Uterus (tissue), 2 donors: ENCODE results near the gene TTLL7.

Source experiments
- POLR2A ChIP-seq, 2 donors: fragments of 450-650 bp; IDR thresholded peaks; one replicate each; pipeline ENCODE4 v1.6.1; 2016; ENCODE audit warnings: antibody characterized with exemption in 2 of 2, mild to moderate bottlenecking in 1 of 2, moderate library complexity in 1 of 2
- TF ChIP-seq, protein P1 (sequence below), 4 experiments: fragments of 200-600 bp in 2 of 4; fragments of 450-650 bp in 2 of 4; sonication (generic) in 2 of 4; IDR thresholded peaks; one replicate each; pipeline ENCODE4 v1.5.1; 2016 to 2019; ENCODE audit warnings: antibody characterized with exemption in 4 of 4, mild to moderate bottlenecking in 2 of 4, moderate library complexity in 1 of 4

DNA sequence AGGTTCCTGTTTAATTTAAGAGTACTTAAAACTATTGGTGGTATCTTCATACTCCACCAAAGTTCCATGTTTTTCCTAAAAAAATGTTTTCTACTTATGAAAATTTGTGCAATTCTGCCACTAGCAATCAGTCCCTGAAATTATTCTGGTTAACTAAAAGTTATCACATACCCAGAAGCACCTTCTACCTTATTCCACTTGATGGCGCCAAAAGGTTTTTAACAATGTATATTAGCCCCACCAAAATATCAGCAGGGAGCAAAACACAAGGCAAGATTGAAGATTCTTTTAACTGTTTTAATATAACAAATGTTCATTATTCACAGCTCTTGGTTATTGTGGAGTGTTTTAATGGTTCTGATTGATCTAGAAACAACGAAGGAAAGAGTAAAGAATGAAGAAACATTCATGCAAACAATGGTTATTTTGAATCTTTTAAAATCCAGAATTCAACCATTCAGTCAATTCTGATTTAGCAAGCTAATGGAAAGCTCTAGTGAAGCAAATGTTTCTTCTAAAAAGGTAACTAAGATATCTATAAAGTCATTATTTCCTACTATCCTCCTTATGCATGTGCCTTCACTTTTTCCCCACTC, 67.2 kb downstream of the TTLL7 start:
- TF ChIP-seq, protein P1, sequence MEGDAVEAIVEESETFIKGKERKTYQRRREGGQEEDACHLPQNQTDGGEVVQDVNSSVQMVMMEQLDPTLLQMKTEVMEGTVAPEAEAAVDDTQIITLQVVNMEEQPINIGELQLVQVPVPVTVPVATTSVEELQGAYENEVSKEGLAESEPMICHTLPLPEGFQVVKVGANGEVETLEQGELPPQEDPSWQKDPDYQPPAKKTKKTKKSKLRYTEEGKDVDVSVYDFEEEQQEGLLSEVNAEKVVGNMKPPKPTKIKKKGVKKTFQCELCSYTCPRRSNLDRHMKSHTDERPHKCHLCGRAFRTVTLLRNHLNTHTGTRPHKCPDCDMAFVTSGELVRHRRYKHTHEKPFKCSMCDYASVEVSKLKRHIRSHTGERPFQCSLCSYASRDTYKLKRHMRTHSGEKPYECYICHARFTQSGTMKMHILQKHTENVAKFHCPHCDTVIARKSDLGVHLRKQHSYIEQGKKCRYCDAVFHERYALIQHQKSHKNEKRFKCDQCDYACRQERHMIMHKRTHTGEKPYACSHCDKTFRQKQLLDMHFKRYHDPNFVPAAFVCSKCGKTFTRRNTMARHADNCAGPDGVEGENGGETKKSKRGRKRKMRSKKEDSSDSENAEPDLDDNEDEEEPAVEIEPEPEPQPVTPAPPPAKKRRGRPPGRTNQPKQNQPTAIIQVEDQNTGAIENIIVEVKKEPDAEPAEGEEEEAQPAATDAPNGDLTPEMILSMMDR (IDR thresholded peaks at IDR 0.05) = peak; percentile 59 to 66 (median 62)
- TF ChIP-seq POLR2A (IDR thresholded peaks at IDR 0.05) = no peak
